Endometrial microvascular endothelial cells (primary cell): Measurements from ENCODE around the gene ESYT3. TPM values are rescaled to one million over a fixed set of nuclear protein-coding genes. Genes with fewer than 3 reads are reported as not detected.
"Not testable (repeated sequence)": the region's sequence is repeated elsewhere in the genome, so short reads cannot be mapped to it uniquely, and the experiment has no call there.

Experiments used
- in situ Hi-C: cut with HindIII; loops from 2 replicates; pipeline ENCODE4 v1.10.0; 2017; ENCODE audit warnings: low sequenced_read_pairs, low pct_unique_long_range_greater_than_20kb; ENCODE audit errors: inconsistent ontology term
- total RNA-seq: library from RNA; depleted of rRNA; stranded (reverse); fragments of >200 nt; gene quantifications from one replicate; pipeline ENCODE4 v1.2.3, GENCODE V29; 2015; ENCODE audit errors: inconsistent ontology term

ESYT3 gene
- total RNA-seq, 1 donor from 2014 or later: not detected

GRCh38 chr3:138511945-138512344 is 77.5 kb downstream of the ESYT3 start:
- in situ Hi-C loops: no loop called here

- in situ Hi-C loops: no loop called here
These were observed 78.9 kb downstream of the ESYT3 start for GRCh38 chr3:138513090-138513843.

DNA sequence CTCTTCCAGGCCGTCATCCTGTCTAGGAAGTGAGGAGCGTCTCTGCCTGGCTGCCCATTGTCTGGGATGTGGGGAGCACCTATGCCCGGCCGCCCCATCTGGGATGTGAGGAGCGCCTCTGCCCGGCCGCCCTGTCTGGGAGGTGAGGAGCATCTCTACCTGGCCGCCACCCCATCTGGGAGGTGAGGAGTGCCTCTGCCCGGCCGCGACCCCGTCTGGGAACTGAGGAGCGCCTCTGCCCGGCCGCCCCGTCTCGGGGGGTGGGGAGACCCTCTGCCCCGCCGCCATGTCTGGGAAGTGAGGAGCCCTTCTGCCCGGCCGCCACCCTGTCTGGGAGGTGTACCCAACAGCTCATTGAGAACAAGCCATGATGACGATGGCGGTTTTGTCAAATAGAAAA is 87.0 kb downstream of the ESYT3 start:
- in situ Hi-C loops: not testable (repeated sequence)

Other genes starting within 250 kb of the ESYT3 start
- gene ARMC8, start 247.3 kb upstream of the ESYT3 start, total RNA-seq: 85.9 TPM
- gene NME9, start 104.8 kb upstream of the ESYT3 start, total RNA-seq: not detected
- 4.0 TPM for gene MRAS, start 86.0 kb upstream of the ESYT3 start, total RNA-seq
- gene CEP70, start 159.6 kb downstream of the ESYT3 start, total RNA-seq: 9.2 TPM
- gene FAIM, start 174.2 kb downstream of the ESYT3 start, total RNA-seq: 12.5 TPM